ENCODE data around the gene C9orf40.

The C9orf40 gene

DNA sequence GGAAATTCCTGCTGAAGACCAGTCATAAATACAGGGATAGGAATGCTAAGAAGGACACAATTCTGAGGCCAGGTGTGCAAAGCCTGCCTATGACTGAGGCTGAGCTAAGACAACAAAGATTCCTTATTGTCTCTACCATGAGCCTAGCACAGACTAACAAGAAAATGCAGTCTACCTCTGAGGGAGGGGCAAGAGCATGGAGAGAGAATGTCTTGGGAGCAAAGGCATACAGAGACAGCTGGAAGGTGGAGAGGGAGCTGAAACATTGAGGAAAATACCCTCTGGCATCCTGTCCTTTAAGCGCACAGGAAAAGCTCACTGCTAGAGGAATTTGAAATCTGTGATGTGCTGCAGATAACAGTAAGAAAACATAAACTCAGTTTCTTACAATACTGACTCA is 8.8 kb upstream of the C9orf40 start:
- Histone ChIP-seq H3K36me3 (ENCODE audit: control insufficient read depth, low read depth, low read length) (no peaks in the 10 kb centered on the region), H3K4me3 (ENCODE audit: low read length) (no peak overlapping the region), H3K27me3 (ENCODE audit: control insufficient read depth, insufficient read depth, low read length) (no peaks in the 10 kb centered on the region), H3K27ac (ENCODE audit: low read length) (no peak overlapping the region), H3K9ac (ENCODE audit: low read length) (no peak overlapping the region), H3K9me3 (ENCODE audit: control insufficient read depth, low read depth, low read length) (no peaks in the 10 kb centered on the region), H3K4me1 (ENCODE audit: control insufficient read depth, low read depth, low read length) (no peaks in the 10 kb centered on the region)

GRCh38 chr9:74960561-74960960 is 7.8 kb upstream of the C9orf40 start:
- Histone ChIP-seq H3K9me3 (ENCODE audit: control insufficient read depth, low read depth, low read length) (no peaks in the 10 kb centered on the region), H3K27me3 (ENCODE audit: control insufficient read depth, insufficient read depth, low read length) (no peaks in the 10 kb centered on the region), H3K4me1 (ENCODE audit: control insufficient read depth, low read depth, low read length) (no peaks in the 10 kb centered on the region), H3K36me3 (ENCODE audit: control insufficient read depth, low read depth, low read length) (no peaks in the 10 kb centered on the region), H3K4me3 (ENCODE audit: low read length) (no peak overlapping the region), H3K27ac (ENCODE audit: low read length) (no peak overlapping the region), H3K9ac (ENCODE audit: low read length) (no peak overlapping the region)

GRCh38 chr9:74958587-74958986 is 5.9 kb upstream of the C9orf40 start:
- Histone ChIP-seq H3K4me3 (ENCODE audit: low read length) (no peak overlapping the region), H3K36me3 (ENCODE audit: control insufficient read depth, low read depth, low read length) (no peaks in the 10 kb centered on the region), H3K27me3 (ENCODE audit: control insufficient read depth, insufficient read depth, low read length) (no peaks in the 10 kb centered on the region), H3K27ac (ENCODE audit: low read length) (no peak overlapping the region), H3K9ac (ENCODE audit: low read length) (no peak overlapping the region), H3K4me1 (ENCODE audit: control insufficient read depth, low read depth, low read length) (no peaks in the 10 kb centered on the region), H3K9me3 (ENCODE audit: control insufficient read depth, low read depth, low read length) (no peaks in the 10 kb centered on the region)

- Histone ChIP-seq H3K4me1 (ENCODE audit: control insufficient read depth, low read depth, low read length) (peaks cover 5% of the 10 kb centered on the region), H3K27me3 (ENCODE audit: control insufficient read depth, insufficient read depth, low read length) (no peaks in the 10 kb centered on the region), H3K27ac (ENCODE audit: low read length) (no peak overlapping the region), H3K36me3 (ENCODE audit: control insufficient read depth, low read depth, low read length) (no peaks in the 10 kb centered on the region), H3K9ac (ENCODE audit: low read length) (peak overlapping the region; percentile 78), H3K9me3 (ENCODE audit: control insufficient read depth, low read depth, low read length) (no peaks in the 10 kb centered on the region), H3K4me3 (ENCODE audit: low read length) (peak overlapping the region; percentile 75)
Measured at GRCh38 chr9:74953235-74953751, 581 bp upstream of the C9orf40 start.

DNA sequence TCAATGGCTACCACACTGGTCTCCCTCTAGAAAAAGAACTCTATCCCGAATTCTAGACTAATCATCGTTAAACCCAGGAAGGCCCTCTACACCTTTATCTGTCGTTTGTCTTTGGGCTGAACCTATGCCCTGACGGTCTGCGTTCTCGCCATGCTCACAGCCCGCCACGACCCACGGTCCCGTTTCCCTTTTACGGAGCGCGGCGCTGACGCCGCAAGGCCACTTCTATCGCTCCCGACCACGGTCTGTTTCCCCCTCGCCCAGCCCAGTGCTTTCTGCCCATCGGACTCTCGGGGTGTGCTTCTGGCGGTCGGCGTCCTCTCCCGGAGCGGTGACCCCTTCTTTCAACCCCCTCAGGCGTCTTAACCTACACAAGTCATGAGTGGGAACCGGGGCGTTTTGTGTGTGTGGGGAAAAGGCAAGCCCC is 974 bp downstream of the C9orf40 start:
- H3K9me3 ChIP-seq (ENCODE audit: control insufficient read depth, low read depth, low read length) = no peaks in the 10 kb centered on the region
- no peaks in the 10 kb centered on the region for H3K27me3 ChIP-seq (ENCODE audit: control insufficient read depth, insufficient read depth, low read length)
- H3K4me1 ChIP-seq (ENCODE audit: control insufficient read depth, low read depth, low read length) = peaks cover 5% of the 10 kb centered on the region
- peak overlapping the region; percentile 54 for H3K9ac ChIP-seq (ENCODE audit: low read length)
- H3K4me3 ChIP-seq (ENCODE audit: low read length) = peak overlapping the region; percentile 75
- no peak overlapping the region for H3K27ac ChIP-seq (ENCODE audit: low read length)
- H3K36me3 ChIP-seq (ENCODE audit: control insufficient read depth, low read depth, low read length) = no peaks in the 10 kb centered on the region

DNA sequence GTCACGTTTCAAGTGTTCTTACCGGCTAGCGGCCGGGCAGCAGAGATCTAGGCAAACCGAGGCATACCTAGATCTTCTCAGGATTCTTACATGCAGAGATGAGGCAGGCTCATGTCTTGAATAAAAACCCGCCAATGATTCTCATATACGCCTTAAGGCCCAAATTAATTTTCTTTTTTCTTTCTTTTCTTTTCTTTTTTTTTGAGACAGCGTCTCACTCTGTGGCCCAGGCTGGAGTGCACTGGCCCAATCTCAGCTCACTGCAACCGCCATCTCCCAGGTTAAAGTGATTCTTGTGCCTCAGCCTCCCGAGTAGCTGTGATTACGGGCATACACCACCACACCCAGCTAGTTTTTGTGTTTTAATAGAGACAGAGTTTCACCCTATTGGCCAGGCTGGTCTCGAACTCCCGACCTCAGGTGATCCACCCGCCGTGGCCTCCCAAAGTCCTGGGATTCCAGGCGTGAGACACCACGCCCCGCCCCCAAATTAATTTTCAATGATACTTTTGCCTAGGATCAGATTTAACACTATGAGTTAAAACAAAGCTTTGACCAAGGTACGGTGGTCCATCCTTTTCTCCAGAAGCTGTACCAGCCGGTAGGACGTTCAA is 1.5 kb downstream of the C9orf40 start:
- H3K4me3 ChIP-seq (ENCODE audit: low read length) = peak overlapping the region; percentile 75
- peaks cover 5% of the 10 kb centered on the region for H3K4me1 ChIP-seq (ENCODE audit: control insufficient read depth, low read depth, low read length)
- no peaks in the 10 kb centered on the region for H3K9me3 ChIP-seq (ENCODE audit: control insufficient read depth, low read depth, low read length)
- no peaks in the 10 kb centered on the region for H3K27me3 ChIP-seq (ENCODE audit: control insufficient read depth, insufficient read depth, low read length)
- no peak overlapping the region for H3K27ac ChIP-seq (ENCODE audit: low read length)
- peak overlapping the region; percentile 54 for H3K9ac ChIP-seq (ENCODE audit: low read length)
- no peaks in the 10 kb centered on the region for H3K36me3 ChIP-seq (ENCODE audit: control insufficient read depth, low read depth, low read length)

DNA sequence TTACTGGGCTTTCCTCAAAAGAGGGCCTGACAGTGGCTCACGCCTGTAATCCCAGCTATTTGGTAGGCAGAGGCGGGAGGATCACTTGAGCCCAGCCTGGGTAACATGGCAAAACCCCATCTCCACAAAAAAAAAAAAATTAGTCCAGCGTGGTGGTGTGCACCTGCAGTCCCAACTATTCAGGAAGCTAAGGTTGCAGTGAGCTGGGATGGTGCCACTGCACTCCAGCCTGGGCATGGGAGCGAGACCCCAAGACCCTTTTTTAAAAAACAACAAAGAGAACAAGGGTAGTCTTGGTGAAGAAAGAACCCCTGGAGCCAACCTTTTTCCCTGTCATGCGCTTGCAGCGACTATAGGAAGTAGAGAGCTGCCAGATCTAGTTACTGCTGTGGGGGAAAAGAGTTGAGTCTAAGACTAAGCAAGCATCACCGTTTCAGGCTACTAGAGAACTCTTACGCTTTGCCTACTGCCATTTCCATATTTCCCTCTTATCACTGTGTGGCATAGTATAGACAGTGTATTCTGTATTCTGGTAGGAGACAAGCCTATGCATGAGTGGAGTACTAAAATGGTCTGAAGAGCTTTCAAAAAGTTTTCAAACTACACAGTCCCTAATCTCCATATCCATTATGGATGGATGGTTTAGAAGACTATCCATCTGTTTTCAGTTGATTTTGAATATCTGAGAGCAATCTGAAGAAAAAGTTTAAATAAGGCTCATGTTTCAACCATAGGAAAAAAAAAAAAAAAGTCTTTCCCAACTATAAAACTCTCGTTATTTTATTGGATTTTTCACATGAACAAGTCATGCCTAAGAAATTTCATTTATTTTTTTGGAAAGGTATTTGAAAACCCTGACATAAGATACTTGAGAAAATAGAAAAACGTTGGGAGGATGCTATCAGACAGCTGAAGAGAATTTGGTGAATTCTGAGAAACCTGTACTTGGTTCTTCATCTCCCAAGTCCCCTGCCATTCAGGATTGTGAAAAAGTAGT is 2.6 kb downstream of the C9orf40 start:
- no peaks in the 10 kb centered on the region for H3K9me3 ChIP-seq (ENCODE audit: control insufficient read depth, low read depth, low read length)
- H3K27me3 ChIP-seq (ENCODE audit: control insufficient read depth, insufficient read depth, low read length) = no peaks in the 10 kb centered on the region
- H3K27ac ChIP-seq (ENCODE audit: low read length) = no peak overlapping the region
- no peak overlapping the region for H3K4me3 ChIP-seq (ENCODE audit: low read length)
- H3K4me1 ChIP-seq (ENCODE audit: control insufficient read depth, low read depth, low read length) = peaks cover 5% of the 10 kb centered on the region
- H3K36me3 ChIP-seq (ENCODE audit: control insufficient read depth, low read depth, low read length) = no peaks in the 10 kb centered on the region
- H3K9ac ChIP-seq (ENCODE audit: low read length) = no peak overlapping the region

GRCh38 chr9:74948937-74949336 is 3.8 kb downstream of the C9orf40 start:
- peaks cover 5% of the 10 kb centered on the region for H3K4me1 ChIP-seq (ENCODE audit: control insufficient read depth, low read depth, low read length)
- H3K27ac ChIP-seq (ENCODE audit: low read length) = no peak overlapping the region
- H3K9ac ChIP-seq (ENCODE audit: low read length) = no peak overlapping the region
- no peaks in the 10 kb centered on the region for H3K9me3 ChIP-seq (ENCODE audit: control insufficient read depth, low read depth, low read length)
- H3K4me3 ChIP-seq (ENCODE audit: low read length) = no peak overlapping the region
- no peaks in the 10 kb centered on the region for H3K27me3 ChIP-seq (ENCODE audit: control insufficient read depth, insufficient read depth, low read length)
- H3K36me3 ChIP-seq (ENCODE audit: control insufficient read depth, low read depth, low read length) = no peaks in the 10 kb centered on the region

DNA sequence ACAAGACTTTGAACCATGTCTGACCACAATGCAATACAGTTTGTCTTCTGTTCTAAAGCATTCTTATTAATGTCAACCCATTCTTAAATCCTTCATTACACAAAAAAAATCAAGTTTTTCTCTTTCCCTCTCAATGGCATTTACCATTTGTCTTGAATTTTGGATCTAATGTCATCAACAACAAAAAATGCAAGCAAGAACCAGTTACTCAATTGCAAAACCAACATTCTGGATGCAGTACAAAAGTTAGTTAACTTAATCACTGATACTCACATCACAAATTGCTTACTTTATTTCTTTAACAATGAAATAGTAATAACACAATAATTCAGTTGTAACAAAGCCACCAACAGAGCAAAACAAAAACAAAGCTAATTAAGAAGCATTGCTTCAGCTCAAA is 6.0 kb downstream of the C9orf40 start:
- H3K27me3 ChIP-seq (ENCODE audit: control insufficient read depth, insufficient read depth, low read length) = no peaks in the 10 kb centered on the region
- no peak overlapping the region for H3K4me3 ChIP-seq (ENCODE audit: low read length)

GRCh38 chr9:74942801-74943200 is 9.9 kb downstream of the C9orf40 start:
- Histone ChIP-seq H3K4me1 (ENCODE audit: control insufficient read depth, low read depth, low read length) (no peaks in the 10 kb centered on the region), H3K27me3 (ENCODE audit: control insufficient read depth, insufficient read depth, low read length) (no peaks in the 10 kb centered on the region), H3K9me3 (ENCODE audit: control insufficient read depth, low read depth, low read length) (no peaks in the 10 kb centered on the region), H3K9ac (ENCODE audit: low read length) (no peak overlapping the region), H3K4me3 (ENCODE audit: low read length) (no peak overlapping the region), H3K27ac (ENCODE audit: low read length) (no peak overlapping the region), H3K36me3 (ENCODE audit: control insufficient read depth, low read depth, low read length) (no peaks in the 10 kb centered on the region)

More for the DNA sequence above, 6.0 kb downstream of the C9orf40 start:
- Histone ChIP-seq H3K27ac (ENCODE audit: low read length) (no peak overlapping the region), H3K36me3 (ENCODE audit: control insufficient read depth, low read depth, low read length) (no peaks in the 10 kb centered on the region), H3K9ac (ENCODE audit: low read length) (no peak overlapping the region), H3K9me3 (ENCODE audit: control insufficient read depth, low read depth, low read length) (no peaks in the 10 kb centered on the region), H3K4me1 (ENCODE audit: control insufficient read depth, low read depth, low read length) (peaks cover 5% of the 10 kb centered on the region)

- H3K27me3 ChIP-seq (ENCODE audit: control insufficient read depth, insufficient read depth, low read length) = no peaks in the 10 kb centered on the region
- H3K9me3 ChIP-seq (ENCODE audit: control insufficient read depth, low read depth, low read length) = no peaks in the 10 kb centered on the region
- H3K4me3 ChIP-seq (ENCODE audit: low read length) = no peak overlapping the region
- no peak overlapping the region for H3K27ac ChIP-seq (ENCODE audit: low read length)
- no peak overlapping the region for H3K9ac ChIP-seq (ENCODE audit: low read length)
- no peaks in the 10 kb centered on the region for H3K36me3 ChIP-seq (ENCODE audit: control insufficient read depth, low read depth, low read length)
- H3K4me1 ChIP-seq (ENCODE audit: control insufficient read depth, low read depth, low read length) = no peaks in the 10 kb centered on the region
Measured at GRCh38 chr9:74940600-74940999, 12.1 kb downstream of the C9orf40 start.

All from iPS-18a (cell line).